H1 (cell line): Measurements from ENCODE around the gene SEC24B. TPM values are rescaled to one million over a fixed set of nuclear protein-coding genes. Genes with fewer than 3 reads are reported as not detected.

Experiments
- CTCF ChIA-PET: fragments of 300-600 bp; sonication (Branson Sonifier 250); formaldehyde crosslinking; loops from one replicate; lab custom pipeline; 2021; ENCODE audit not compliant: partially characterized antibody; lab: Charles Lee
- POLR2A ChIA-PET: fragments of 300-600 bp; sonication (Branson Sonifier 250); formaldehyde crosslinking; loops from one replicate; lab custom pipeline; 2021; ENCODE audit warnings: inconsistent platforms; ENCODE audit not compliant: partially characterized antibody; lab: Charles Lee
- DNase-seq, 2 experiments: peaks; one replicate each; pipeline versions ENCODE4 v3.0.0 to v3.0.0-alpha.2; 2010 to 2022; ENCODE audit warnings: low spot score in 2 of 2, low read depth in 1 of 2, mixed read lengths in 1 of 2
- FAIRE-seq: peaks from 2 replicates; lab custom pipeline; 2011; peaks lifted over from hg19 to GRCh38; lab: Jason Lieb, UNC
- H2AFZ ChIP-seq: 2 replicates; pipeline ENCODE4 v1.8.1; 2012; ENCODE audit warnings: low read length, inconsistent platforms
- H2AK5ac ChIP-seq: 2 replicates; pipeline ENCODE4 v1.6.1; 2013; ENCODE audit warnings: low read depth, low read length
- H2BK120ac ChIP-seq: replicated peaks from 2 replicates; pipeline ENCODE3; 2013; ENCODE audit warnings: low read depth, low read length, inconsistent platforms
- H2BK12ac ChIP-seq: 2 replicates; pipeline ENCODE4 v1.6.1; 2013; ENCODE audit warnings: low read depth, low read length
- H2BK15ac ChIP-seq: 2 replicates; pipeline ENCODE4 v1.6.1; 2013; ENCODE audit warnings: low read length
- H2BK20ac ChIP-seq: 2 replicates; pipeline ENCODE4 v1.6.1; 2013; ENCODE audit warnings: low read length
- H2BK5ac ChIP-seq: 2 replicates; pipeline ENCODE4 v1.6.1; 2013; ENCODE audit warnings: low read depth, low read length
- H3K14ac ChIP-seq: 2 replicates; pipeline ENCODE4 v1.6.1; 2013; ENCODE audit warnings: inconsistent platforms; ENCODE audit not compliant: insufficient read length
- H3K18ac ChIP-seq: 2 replicates; pipeline ENCODE4 v1.6.1; 2013; ENCODE audit warnings: low read length; ENCODE audit errors: extremely low read depth
- H3K23ac ChIP-seq: 2 replicates; pipeline ENCODE4 v1.6.1; 2013; ENCODE audit warnings: inconsistent platforms; ENCODE audit not compliant: insufficient read length
- H3K23me2 ChIP-seq: 2 replicates; pipeline ENCODE4 v1.6.1; 2013; ENCODE audit warnings: low read depth, low read length
- H3K27ac ChIP-seq: 2 replicates; pipeline ENCODE4 v1.6.1; 2011; ENCODE audit warnings: low read depth, low read length, inconsistent platforms
- H3K27me3 ChIP-seq, 4 experiments: replicated peaks in 1 of 4; 1 replicate in 1 of 4; 2 replicates in 3 of 4; pipeline versions ENCODE4 v1.6.1 to v1.8.1; 2011 to 2013; ENCODE audit warnings: low read length in 3 of 4, mild to moderate bottlenecking in 3 of 4, inconsistent platforms in 2 of 4, mixed read lengths in 2 of 4, moderate library complexity in 1 of 4; ENCODE audit not compliant: control insufficient read depth in 3 of 4, insufficient read depth in 3 of 4; ENCODE audit errors: extremely low read depth in 1 of 4
- H3K36me3 ChIP-seq, 4 experiments: 2 replicates each; pipeline versions ENCODE4 v1.6.1 to v1.8.1; 2011 to 2013; ENCODE audit warnings: mild to moderate bottlenecking in 4 of 4, low read length in 3 of 4, moderate library complexity in 2 of 4, control low read depth in 1 of 4, inconsistent platforms in 1 of 4; ENCODE audit not compliant: insufficient read depth in 4 of 4, control insufficient read depth in 2 of 4
- H3K4ac ChIP-seq: replicated peaks from 2 replicates; pipeline ENCODE3; 2013; ENCODE audit warnings: low read length, low read depth, mixed read lengths, inconsistent platforms; ENCODE audit not compliant: insufficient read length
- H3K4me1 ChIP-seq, 4 experiments: replicated peaks in 1 of 4; 1 replicate in 1 of 4; 2 replicates in 3 of 4; pipeline versions ENCODE4 v1.6.1 to v1.8.1; 2011 to 2013; ENCODE audit warnings: low read length in 3 of 4, inconsistent platforms in 2 of 4, mixed read lengths in 1 of 4; ENCODE audit not compliant: insufficient read depth in 4 of 4, control insufficient read depth in 3 of 4
- H3K4me2 ChIP-seq, 2 experiments: 2 replicates each; pipeline versions ENCODE4 v1.6.1 to v1.8.1; 2011 to 2013; ENCODE audit warnings: low read depth in 2 of 2, low read length in 2 of 2, control low read depth in 1 of 2, inconsistent platforms in 1 of 2, mild to moderate bottlenecking in 1 of 2; ENCODE audit not compliant: insufficient read depth in 1 of 2
- H3K4me3 ChIP-seq, 4 experiments: fragments of 200-600, 300-600 bp in 1 of 4; sonication (generic), shearing (Covaris generic), sonication (Bioruptor Twin) in 1 of 4; 2 replicates each; pipeline versions ENCODE4 v1.5.1 to v1.8.1; 2011 to 2016; ENCODE audit warnings: low read length in 4 of 4, low read depth in 3 of 4, control low read depth in 2 of 4, inconsistent platforms in 2 of 4, mild to moderate bottlenecking in 2 of 4, mixed read lengths in 1 of 4, moderate library complexity in 1 of 4; ENCODE audit not compliant: insufficient read depth in 2 of 4; ENCODE audit errors: extremely low read depth in 1 of 4
- H3K56ac ChIP-seq: replicated peaks from 2 replicates; pipeline ENCODE3; 2013; ENCODE audit warnings: low read depth, mild to moderate bottlenecking, mixed read lengths, low read length, inconsistent platforms; ENCODE audit not compliant: insufficient read length
- H3K79me1 ChIP-seq: 2 replicates; pipeline ENCODE4 v1.6.1; 2013; ENCODE audit warnings: low read depth, low read length, control low read depth
- H3K79me2 ChIP-seq, 2 experiments: 2 replicates each; pipeline versions ENCODE4 v1.6.1 to v1.8.1; 2012 to 2013; ENCODE audit warnings: low read length in 2 of 2, mild to moderate bottlenecking in 2 of 2, inconsistent platforms in 1 of 2; ENCODE audit not compliant: insufficient read depth in 2 of 2, control insufficient read depth in 1 of 2
- H3K9ac ChIP-seq, 4 experiments: replicated peaks in 1 of 4; 1 replicate in 1 of 4; 2 replicates in 3 of 4; pipeline versions ENCODE4 v1.6.1 to v1.8.1; 2011 to 2013; ENCODE audit warnings: low read depth in 3 of 4, low read length in 3 of 4, control low read depth in 2 of 4, mild to moderate bottlenecking in 2 of 4, moderate library complexity in 2 of 4, inconsistent platforms in 1 of 4; ENCODE audit errors: extremely low read depth in 1 of 4
- H3K9me3 ChIP-seq, 2 experiments: 2 replicates each; pipeline versions ENCODE4 v1.6.1 to v1.8.1; 2012 to 2013; ENCODE audit warnings: mild to moderate bottlenecking in 2 of 2, moderate library complexity in 2 of 2, control low read depth in 1 of 2, inconsistent platforms in 1 of 2, low read depth in 1 of 2, low read length in 1 of 2, mixed read lengths in 1 of 2; ENCODE audit not compliant: insufficient read depth in 2 of 2
- H4K20me1 ChIP-seq, 2 experiments: replicated peaks in 1 of 2; 2 replicates each; pipeline versions ENCODE3 to v1.8.1; 2011 to 2013; ENCODE audit warnings: inconsistent platforms in 2 of 2, low read length in 2 of 2, mild to moderate bottlenecking in 1 of 2; ENCODE audit not compliant: insufficient read depth in 2 of 2, control insufficient read depth in 1 of 2
- H4K5ac ChIP-seq: 2 replicates; pipeline ENCODE4 v1.6.1; 2013; ENCODE audit warnings: low read length, low read depth, mixed read lengths, inconsistent platforms; ENCODE audit not compliant: insufficient read length
- H4K8ac ChIP-seq: 2 replicates; pipeline ENCODE4 v1.8.0; 2013; ENCODE audit warnings: mild to moderate bottlenecking, moderate library complexity, low read length, inconsistent platforms; ENCODE audit not compliant: insufficient read depth; ENCODE audit errors: extremely low read depth
- H4K91ac ChIP-seq: replicated peaks from 2 replicates; pipeline ENCODE3; 2013; ENCODE audit warnings: low read length, mixed read lengths, inconsistent platforms; ENCODE audit not compliant: insufficient read length
- CBX8 ChIP-seq: fragments of 300-800, 300-1000 bp; sonication (generic); IDR thresholded peaks from 2 replicates; pipeline ENCODE4 v1.7.1; 2016; ENCODE audit warnings: low read depth, low read length, borderline replicate concordance
- EGR1 ChIP-seq: IDR thresholded peaks from 2 replicates; pipeline ENCODE4 v1.6.1; 2011; ENCODE audit warnings: low read depth, low read length, borderline replicate concordance
- SP4 ChIP-seq: IDR thresholded peaks from 2 replicates; pipeline ENCODE4 v1.6.1; 2012; ENCODE audit warnings: low read length, inconsistent platforms
- polyA plus RNA-seq, 7 experiments: library from polyadenylated mRNA; depleted of rRNA in 3 of 7; stranded (reverse) in 5 of 7; unstranded in 2 of 7; fragments of >200 nt in 5 of 7; fragments of 200-250 nt in 2 of 7; gene quantifications; 1 replicate in 5 of 7; 2 replicates in 1 of 7; 4 replicates in 1 of 7; pipeline versions ENCODE4 v1.2.1 to v1.2.3, GENCODE V29; 2011 to 2013; ENCODE audit warnings: missing spikeins in 2 of 7, mixed read lengths in 2 of 7
- total RNA-seq: library from RNA; stranded (reverse); fragmentation: NEBNext Ultra II Directional; extraction: Animal tissue kit (Norgen Biotek cat#: 25700); gene quantifications from 2 replicates; pipeline ENCODE4 v1.2.1, GENCODE V29; 2021

The SEC24B gene
- total and polyA plus RNA-seq, 2 of the 8 experiments (the other 6 are each of a cell fraction or from before 2014, with no cell fraction given): 25.6 to 30.9 TPM

- DNase-seq: no peak
- peaks cover 6 to 62% (median 45%) of the 10 kb centered on the region in 4 experiments; a peak in 7 of 8 replicates for H3K36me3 ChIP-seq
These were observed 98.6 kb downstream of the SEC24B start for GRCh38 chr4:109532182-109532581.

More at GRCh38 chr4:109532182-109532581, 98.6 kb downstream of the SEC24B start:
- ChIA-PET CTCF (interaction anchor here (1.0 kb wide), 1 partner anchor 300 kb away, joined by 3 read pairs; no protein-coding TSS in a partner anchor), POLR2A (no interaction called here)
- no peak overlapping the region for H2BK120ac ChIP-seq
- H3K27ac ChIP-seq: no peak overlapping the region
- H3K27me3 ChIP-seq: no peaks in the 10 kb centered on the region
- H2BK12ac ChIP-seq: no peak overlapping the region
- no peak overlapping the region for H3K56ac ChIP-seq
- no peaks in the 10 kb centered on the region for H3K79me1 ChIP-seq
- H3K18ac ChIP-seq: no peak overlapping the region
- H3K14ac ChIP-seq: no peak overlapping the region
- no peaks in the 10 kb centered on the region for H3K79me2 ChIP-seq
- no peak overlapping the region for H4K8ac ChIP-seq
- no peak overlapping the region for H4K5ac ChIP-seq
- H2BK15ac ChIP-seq: no peak overlapping the region
- no peak overlapping the region for H3K4ac ChIP-seq
- no peaks in the 10 kb centered on the region for H3K23me2 ChIP-seq
- H3K4me2 ChIP-seq: no peak overlapping the region
- no peak overlapping the region for H2BK20ac ChIP-seq
- H2BK5ac ChIP-seq: no peak overlapping the region
- TF ChIP-seq EGR1: no peak
- TF ChIP-seq CBX8: no peak
- no peak for TF ChIP-seq SP4
- no peak overlapping the region for H3K4me3 ChIP-seq
- H4K20me1 ChIP-seq: no peaks in the 10 kb centered on the region
- H2AK5ac ChIP-seq: no peak overlapping the region
- H3K23ac ChIP-seq: no peak overlapping the region
- H3K9me3 ChIP-seq: no peaks in the 10 kb centered on the region
- FAIRE-seq: no peak
- no peaks in the 10 kb centered on the region for H3K4me1 ChIP-seq
- H4K91ac ChIP-seq: no peak overlapping the region
- H2AFZ ChIP-seq: no peak overlapping the region
- H3K9ac ChIP-seq: no peak overlapping the region
